Liver (tissue), 9 donors: ENCODE measurements around the gene FLNA. TPM values are rescaled to one million over a fixed set of nuclear protein-coding genes. Genes with fewer than 3 reads are reported as not detected.

ENCODE experiments used
- DNase-seq: peaks from one replicate; pipeline ENCODE4 v3.0.0-alpha.2; 2017; ENCODE audit warnings: low spot score
- H3K27ac ChIP-seq, 2 donors: one replicate each; pipeline ENCODE4 v1.7.0; 2013; ENCODE audit warnings: inconsistent platforms in 2 of 2, low read length in 2 of 2, control low read depth in 1 of 2, low read depth in 1 of 2, mild to moderate bottlenecking in 1 of 2
- H3K27me3 ChIP-seq, 4 donors: one replicate each; pipeline versions ENCODE4 v1.6.1 to v1.7.0; 2013; ENCODE audit warnings: low read length in 3 of 4, inconsistent platforms in 1 of 4, mild to moderate bottlenecking in 1 of 4, moderate library complexity in 1 of 4; ENCODE audit not compliant: control insufficient read depth in 4 of 4, insufficient read depth in 4 of 4
- H3K36me3 ChIP-seq, 4 donors: one replicate each; pipeline versions ENCODE4 v1.6.1 to v1.7.0; 2013; ENCODE audit warnings: low read length in 3 of 4, mild to moderate bottlenecking in 3 of 4, low read depth in 1 of 4, moderate library complexity in 1 of 4; ENCODE audit not compliant: control insufficient read depth in 4 of 4, insufficient read depth in 3 of 4
- H3K4me1 ChIP-seq, 4 donors: one replicate each; pipeline versions ENCODE4 v1.6.1 to v1.7.0; 2013; ENCODE audit warnings: low read length in 3 of 4, mild to moderate bottlenecking in 3 of 4, moderate library complexity in 1 of 4; ENCODE audit not compliant: control insufficient read depth in 4 of 4, insufficient read depth in 4 of 4
- H3K4me3 ChIP-seq, 3 donors: one replicate each; pipeline versions ENCODE4 v1.6.1 to v1.7.0; 2013; ENCODE audit warnings: low read length in 3 of 3, control low read depth in 1 of 3, low read depth in 1 of 3, mild to moderate bottlenecking in 1 of 3
- H3K9ac ChIP-seq, 2 donors: one replicate each; pipeline ENCODE4 v1.7.0; 2013; ENCODE audit warnings: low read length in 2 of 2, mild to moderate bottlenecking in 2 of 2, moderate library complexity in 2 of 2, control low read depth in 1 of 2, low read depth in 1 of 2
- H3K9me3 ChIP-seq, 4 donors: one replicate each; pipeline versions ENCODE4 v1.6.1 to v1.7.0; 2013; ENCODE audit warnings: low read length in 3 of 4; ENCODE audit not compliant: control insufficient read depth in 4 of 4
- EGR1 ChIP-seq, 2 donors: IDR thresholded peaks; 2 replicates each; pipeline ENCODE4 v1.6.1; 2016 to 2018; ENCODE audit warnings: antibody characterized with exemption in 2 of 2, low read depth in 2 of 2
- FOXA1 ChIP-seq: IDR thresholded peaks from 2 replicates; pipeline ENCODE4 v1.6.1; 2016; ENCODE audit warnings: antibody characterized with exemption
- RAD21 ChIP-seq, 2 donors: IDR thresholded peaks; 2 replicates each; pipeline ENCODE4 v1.6.1; 2016; ENCODE audit warnings: antibody characterized with exemption in 2 of 2, mild to moderate bottlenecking in 2 of 2
- SP1 ChIP-seq: IDR thresholded peaks from 2 replicates; pipeline ENCODE4 v1.6.1; 2018; ENCODE audit warnings: antibody characterized with exemption, mild to moderate bottlenecking
- TAF1 ChIP-seq: conservative IDR thresholded peaks from 2 replicates; pipeline ENCODE4 v1.6.1; 2016; ENCODE audit warnings: antibody characterized with exemption, mild to moderate bottlenecking
- YY1 ChIP-seq: IDR thresholded peaks from 2 replicates; pipeline ENCODE4 v1.6.1; 2016; ENCODE audit warnings: antibody characterized with exemption, mild to moderate bottlenecking
- WGBS: extraction: QIAGEN DNeasy Blood & Tissue Kit; methylation state at CpG from one replicate; pipeline ENCODE4 v1.1.7; 2013; 5-methylcytosine and 5-hydroxymethylcytosine counted together
- polyA plus RNA-seq, 2 donors: library from polyadenylated mRNA; stranded (reverse) in 1 of 2; unstranded in 1 of 2; fragments of 200-250 nt in 1 of 2; fragments of >200 nt in 1 of 2; fragmentation: Nextera tagmentation in 1 of 2; extraction: Ambion mirVana in 1 of 2; gene quantifications; one replicate each; pipeline versions ENCODE4 v1.2.1 to v1.2.3, GENCODE V29; 2013 to 2015
- total RNA-seq, 2 donors: library from RNA; depleted of rRNA; stranded (reverse); fragments of >200 nt; gene quantifications; one replicate each; pipeline ENCODE4 v1.2.3, GENCODE V29; 2014
- TF ChIP-seq, protein P1 (sequence below): IDR thresholded peaks from 2 replicates; pipeline ENCODE4 v1.6.1; 2016; ENCODE audit warnings: antibody characterized with exemption, mild to moderate bottlenecking
- TF ChIP-seq, protein P2 (sequence below): fragments of 150-350 bp; IDR thresholded peaks from 2 replicates; pipeline ENCODE4 v1.5.1; 2017; ENCODE audit warnings: improper control_type of control experiment, low read depth, low read length; ENCODE audit not compliant: missing input control
- donor health status: healthy.
- donor health status: healthy.
- donor health status: healthy.
- donor health status: healthy.
- donor health status: healthy.

The FLNA gene
- total and polyA plus RNA-seq, 4 donors: 23.4 to 152 (median 118) TPM

DNA sequence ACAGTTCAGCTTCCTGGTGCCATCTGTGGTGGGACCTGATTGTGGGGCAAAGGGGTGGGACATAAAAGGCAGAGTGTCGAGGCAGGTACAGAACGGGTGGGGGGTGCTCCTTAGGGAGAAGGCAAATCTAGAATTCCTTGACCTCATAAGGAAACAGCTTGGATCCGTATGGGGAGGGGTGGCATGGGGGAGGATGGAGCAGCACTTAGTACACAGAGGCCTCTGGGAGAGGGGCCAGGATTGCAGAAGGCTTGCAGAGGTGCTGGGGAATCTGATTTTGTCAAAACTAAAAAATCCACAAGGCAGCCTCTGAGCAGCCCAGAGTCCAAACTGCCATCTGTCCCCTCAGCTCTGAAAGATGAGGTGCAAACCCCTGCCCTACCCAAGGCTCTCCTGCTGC, 2.3 kb upstream of the FLNA start:
- Histone ChIP-seq H3K4me3 (no peak overlapping the region), H3K4me1 (peaks cover 7 to 19% (median 13%) of the 10 kb centered on the region in 4 donors), H3K9me3 (no peaks in the 10 kb centered on the region), H3K27ac (no peak overlapping the region), H3K36me3 (no peaks in the 10 kb centered on the region), H3K9ac (no peak overlapping the region), H3K27me3 (no peaks in the 10 kb centered on the region)
- 91% methylated on average over 3 of the region's 3 CpGs for WGBS
- no peak for TF ChIP-seq EGR1 (IDR thresholded peaks at IDR 0.05; ENCODE audit: low read depth in 2 of 2)
- no peak for TF ChIP-seq TAF1
- TF ChIP-seq, protein P1, sequence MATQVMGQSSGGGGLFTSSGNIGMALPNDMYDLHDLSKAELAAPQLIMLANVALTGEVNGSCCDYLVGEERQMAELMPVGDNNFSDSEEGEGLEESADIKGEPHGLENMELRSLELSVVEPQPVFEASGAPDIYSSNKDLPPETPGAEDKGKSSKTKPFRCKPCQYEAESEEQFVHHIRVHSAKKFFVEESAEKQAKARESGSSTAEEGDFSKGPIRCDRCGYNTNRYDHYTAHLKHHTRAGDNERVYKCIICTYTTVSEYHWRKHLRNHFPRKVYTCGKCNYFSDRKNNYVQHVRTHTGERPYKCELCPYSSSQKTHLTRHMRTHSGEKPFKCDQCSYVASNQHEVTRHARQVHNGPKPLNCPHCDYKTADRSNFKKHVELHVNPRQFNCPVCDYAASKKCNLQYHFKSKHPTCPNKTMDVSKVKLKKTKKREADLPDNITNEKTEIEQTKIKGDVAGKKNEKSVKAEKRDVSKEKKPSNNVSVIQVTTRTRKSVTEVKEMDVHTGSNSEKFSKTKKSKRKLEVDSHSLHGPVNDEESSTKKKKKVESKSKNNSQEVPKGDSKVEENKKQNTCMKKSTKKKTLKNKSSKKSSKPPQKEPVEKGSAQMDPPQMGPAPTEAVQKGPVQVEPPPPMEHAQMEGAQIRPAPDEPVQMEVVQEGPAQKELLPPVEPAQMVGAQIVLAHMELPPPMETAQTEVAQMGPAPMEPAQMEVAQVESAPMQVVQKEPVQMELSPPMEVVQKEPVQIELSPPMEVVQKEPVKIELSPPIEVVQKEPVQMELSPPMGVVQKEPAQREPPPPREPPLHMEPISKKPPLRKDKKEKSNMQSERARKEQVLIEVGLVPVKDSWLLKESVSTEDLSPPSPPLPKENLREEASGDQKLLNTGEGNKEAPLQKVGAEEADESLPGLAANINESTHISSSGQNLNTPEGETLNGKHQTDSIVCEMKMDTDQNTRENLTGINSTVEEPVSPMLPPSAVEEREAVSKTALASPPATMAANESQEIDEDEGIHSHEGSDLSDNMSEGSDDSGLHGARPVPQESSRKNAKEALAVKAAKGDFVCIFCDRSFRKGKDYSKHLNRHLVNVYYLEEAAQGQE: no peak
- no peak for TF ChIP-seq SP1
- TF ChIP-seq FOXA1: no peak
- no peak for TF ChIP-seq YY1
- no peak for DNase-seq

DNA sequence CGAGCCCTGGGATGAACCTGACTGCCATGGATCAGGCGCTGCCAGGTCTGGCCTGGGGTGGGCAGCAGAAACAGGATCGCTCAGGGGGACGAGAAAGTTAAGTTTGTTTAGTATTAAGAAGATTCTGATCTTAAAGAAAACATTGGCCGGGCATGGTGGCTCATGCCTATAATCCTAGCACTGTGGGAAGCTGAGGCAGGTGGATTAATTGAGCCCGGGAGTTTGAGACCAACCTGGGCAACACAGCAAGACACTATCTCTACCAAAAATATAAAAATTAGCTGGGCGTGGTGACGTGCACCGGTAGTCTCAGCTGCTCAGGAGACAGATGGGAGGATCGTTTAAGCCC, 696 bp upstream of the FLNA start:
- H3K4me1 ChIP-seq: peaks cover 8 to 26% (median 13%) of the 10 kb centered on the region in 4 donors
- H3K4me3 ChIP-seq: no peak overlapping the region
- H3K27ac ChIP-seq: peak overlapping the region in 1 of 2 donors; percentile 42
- no peaks in the 10 kb centered on the region for H3K36me3 ChIP-seq
- H3K9ac ChIP-seq: no peak overlapping the region
- no peaks in the 10 kb centered on the region for H3K27me3 ChIP-seq
- no peak for DNase-seq
- WGBS: 83% methylated on average over 10 of the region's 10 CpGs
- TF ChIP-seq, protein P2, sequence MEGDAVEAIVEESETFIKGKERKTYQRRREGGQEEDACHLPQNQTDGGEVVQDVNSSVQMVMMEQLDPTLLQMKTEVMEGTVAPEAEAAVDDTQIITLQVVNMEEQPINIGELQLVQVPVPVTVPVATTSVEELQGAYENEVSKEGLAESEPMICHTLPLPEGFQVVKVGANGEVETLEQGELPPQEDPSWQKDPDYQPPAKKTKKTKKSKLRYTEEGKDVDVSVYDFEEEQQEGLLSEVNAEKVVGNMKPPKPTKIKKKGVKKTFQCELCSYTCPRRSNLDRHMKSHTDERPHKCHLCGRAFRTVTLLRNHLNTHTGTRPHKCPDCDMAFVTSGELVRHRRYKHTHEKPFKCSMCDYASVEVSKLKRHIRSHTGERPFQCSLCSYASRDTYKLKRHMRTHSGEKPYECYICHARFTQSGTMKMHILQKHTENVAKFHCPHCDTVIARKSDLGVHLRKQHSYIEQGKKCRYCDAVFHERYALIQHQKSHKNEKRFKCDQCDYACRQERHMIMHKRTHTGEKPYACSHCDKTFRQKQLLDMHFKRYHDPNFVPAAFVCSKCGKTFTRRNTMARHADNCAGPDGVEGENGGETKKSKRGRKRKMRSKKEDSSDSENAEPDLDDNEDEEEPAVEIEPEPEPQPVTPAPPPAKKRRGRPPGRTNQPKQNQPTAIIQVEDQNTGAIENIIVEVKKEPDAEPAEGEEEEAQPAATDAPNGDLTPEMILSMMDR: no peak
- no peaks in the 10 kb centered on the region for H3K9me3 ChIP-seq

DNA sequence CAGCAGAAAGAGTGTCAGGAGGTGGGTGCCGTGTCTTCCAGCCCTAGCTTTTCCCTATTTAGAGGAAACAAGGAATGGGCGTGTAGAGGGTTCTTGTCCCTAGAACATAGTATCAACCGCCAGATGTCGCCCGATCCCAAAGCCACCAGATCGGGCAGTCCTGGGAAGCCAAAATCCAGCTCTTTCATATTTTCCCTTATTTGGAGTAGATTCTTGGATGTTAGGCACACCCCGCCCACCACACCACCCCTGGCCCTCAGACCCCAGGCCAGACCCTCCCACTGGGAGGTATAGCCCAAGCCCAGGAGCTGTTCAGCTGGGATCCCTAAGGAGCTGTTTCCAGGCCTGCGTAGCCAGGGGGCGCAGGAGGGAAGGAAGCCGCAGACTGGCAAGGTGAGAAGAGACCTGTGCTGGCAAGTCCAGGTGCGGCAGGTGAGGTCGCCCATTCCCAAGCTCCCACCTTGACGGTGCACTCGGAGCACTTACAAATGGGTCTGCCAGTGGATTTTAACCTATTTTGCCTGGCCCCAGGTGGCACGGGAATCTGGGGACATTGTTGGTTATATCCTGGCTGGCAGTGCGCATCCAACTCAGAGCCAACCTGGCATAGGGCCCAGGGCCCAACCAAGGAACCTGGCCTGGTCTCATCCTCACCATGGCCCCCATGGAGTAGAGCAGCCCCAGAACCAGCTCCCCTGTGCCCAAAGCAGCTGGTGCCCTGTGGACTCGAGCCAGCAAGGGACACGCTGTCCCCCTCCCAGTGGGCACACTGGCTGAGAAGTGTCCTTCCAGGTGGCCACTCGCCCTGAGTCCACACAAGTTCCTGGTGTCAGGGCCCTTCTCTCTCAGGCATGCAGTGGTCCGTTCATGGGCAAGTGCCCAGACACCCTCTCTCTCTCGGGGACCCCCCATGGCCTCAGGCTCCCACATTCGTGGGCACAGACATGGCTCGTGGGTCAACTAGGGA, 811 bp downstream of the FLNA start:
- H3K4me1 ChIP-seq: peaks cover 8 to 25% (median 11%) of the 10 kb centered on the region in 4 donors
- TF ChIP-seq, protein P1: no peak
- TF ChIP-seq, protein P2: peak; percentile 27
- peak; percentile 66 to 73 for TF ChIP-seq RAD21 (IDR thresholded peaks at IDR 0.05)
- no peaks in the 10 kb centered on the region for H3K9me3 ChIP-seq
- no peaks in the 10 kb centered on the region for H3K27me3 ChIP-seq
- DNase-seq: peak; percentile 60
- H3K36me3 ChIP-seq: no peaks in the 10 kb centered on the region
- peak overlapping the region in 2 of 3 donors; percentile 27 to 33 for H3K4me3 ChIP-seq
- 12% methylated on average over 23 of the region's 23 CpGs for WGBS
- no peak overlapping the region for H3K9ac ChIP-seq
- peak overlapping the region; percentile 12 to 35 for H3K27ac ChIP-seq
